OCI-LY7 (cell line): ENCODE results near the gene SERINC3. TPM values are rescaled to one million over a fixed set of nuclear protein-coding genes. Genes with fewer than 3 reads are reported as not detected.

Experiments
- BruUV-seq: library from RNA; stranded (reverse); fragments of 400-500 nt; replicated peaks from 2 replicates; lab custom pipeline; 2021; lab: Mats Ljungman, UMichigan
- CTCF ChIA-PET: fragments of 300-600 bp; sonication (Branson Sonifier 250); formaldehyde crosslinking; loops from one replicate; lab custom pipeline; 2022; ENCODE audit warnings: antibody characterized with exemption; ENCODE audit not compliant: unreplicated experiment; lab: Charles Lee
- POLR2A ChIA-PET: fragments of 300-600 bp; sonication (Branson Sonifier 250); formaldehyde crosslinking; loops from one replicate; lab custom pipeline; 2022; ENCODE audit warnings: antibody characterized with exemption; lab: Charles Lee
- DNase-seq: peaks from one replicate; pipeline ENCODE4 v3.0.0-alpha.2; 2015; ENCODE audit warnings: low spot score
- H2AFZ ChIP-seq: fragments of 200-600 bp; sonication (generic), shearing (Covaris generic); 2 replicates; pipeline ENCODE4 v1.6.1; 2014; ENCODE audit warnings: mild to moderate bottlenecking, antibody characterized with exemption, low read length, moderate library complexity
- H3K27ac ChIP-seq: fragments of 200-600 bp; sonication (generic); 2 replicates; pipeline ENCODE4 v1.5.1; 2014; ENCODE audit warnings: mixed run types, low read depth, mild to moderate bottlenecking, moderate library complexity, low read length, inconsistent platforms; ENCODE audit not compliant: poor library complexity, severe bottlenecking
- H3K36me3 ChIP-seq: fragments of 200-600 bp; sonication (generic); 2 replicates; pipeline ENCODE4 v1.6.1; 2014; ENCODE audit warnings: mild to moderate bottlenecking, antibody characterized with exemption, low read length, moderate library complexity, mixed read lengths; ENCODE audit not compliant: insufficient read depth
- H3K4me1 ChIP-seq: fragments of 200-600 bp; sonication (generic); 2 replicates; pipeline ENCODE4 v1.5.1; 2014; ENCODE audit warnings: mild to moderate bottlenecking, low read length; ENCODE audit not compliant: insufficient read depth, poor library complexity, severe bottlenecking
- H3K4me2 ChIP-seq: fragments of 200-600 bp; sonication (generic); 2 replicates; pipeline ENCODE4 v1.6.1; 2014; ENCODE audit warnings: mild to moderate bottlenecking, low read length
- H3K4me3 ChIP-seq: fragments of 200-600 bp; sonication (generic); 2 replicates; pipeline ENCODE4 v1.5.1; 2014; ENCODE audit warnings: mild to moderate bottlenecking, low read depth, low read length; ENCODE audit not compliant: poor library complexity, severe bottlenecking
- H3K79me2 ChIP-seq: fragments of 200-600 bp; sonication (generic); 2 replicates; pipeline ENCODE4 v1.6.1; 2016; ENCODE audit warnings: low read depth, mild to moderate bottlenecking, low read length, moderate library complexity, mixed read lengths; ENCODE audit not compliant: insufficient read depth
- H3K9me2 ChIP-seq: fragments of 200-600 bp; sonication (generic); 2 replicates; pipeline ENCODE4 v1.6.1; 2016; ENCODE audit warnings: mild to moderate bottlenecking, low read length, mixed read lengths; ENCODE audit not compliant: insufficient read depth
- H3K9me3 ChIP-seq: fragments of 200-600 bp; sonication (generic); 2 replicates; pipeline ENCODE4 v1.6.1; 2014; ENCODE audit warnings: mild to moderate bottlenecking, mixed run types, low read length, mixed read lengths
- H4K20me1 ChIP-seq: fragments of 200-600 bp; sonication (generic); 2 replicates; pipeline ENCODE4 v1.6.1; 2014; ENCODE audit warnings: mild to moderate bottlenecking, antibody characterized with exemption, low read length, moderate library complexity, mixed read lengths; ENCODE audit not compliant: insufficient read depth
- EZH2phosphoT487 ChIP-seq: fragments of 200-600 bp; sonication (generic); IDR thresholded peaks from 2 replicates; pipeline ENCODE4 v1.6.1; 2018; ENCODE audit warnings: low read depth, borderline replicate concordance, mild to moderate bottlenecking, mixed run types, antibody characterized with exemption, low read length, moderate library complexity, mixed read lengths
- intact Hi-C: fragments of 100-400 bp; cut with micrococcal nuclease; formaldehyde crosslinking; loops from one replicate; pipeline ENCODE4 v1.10.0; 2022; ENCODE audit not compliant: unreplicated experiment
- total RNA-seq, 2 experiments: library from RNA; depleted of rRNA in 1 of 2; stranded (reverse); fragments of >200 nt in 1 of 2; shearing (Covaris generic) in 1 of 2; gene quantifications; 2 replicates each; pipeline ENCODE4 v1.2.3, GENCODE V29; 2014 to 2022
- TF ChIP-seq, protein P1 (sequence below): fragments of 200-600 bp; sonication (generic); conservative IDR thresholded peaks from 2 replicates; pipeline ENCODE4 v1.5.1; 2014; ENCODE audit warnings: mild to moderate bottlenecking, antibody characterized with exemption, low read length, moderate library complexity, mixed read lengths

The SERINC3 gene
- total RNA-seq, 2 experiments from 2014 or later, result 24.4 to 55.4 TPM

DNA sequence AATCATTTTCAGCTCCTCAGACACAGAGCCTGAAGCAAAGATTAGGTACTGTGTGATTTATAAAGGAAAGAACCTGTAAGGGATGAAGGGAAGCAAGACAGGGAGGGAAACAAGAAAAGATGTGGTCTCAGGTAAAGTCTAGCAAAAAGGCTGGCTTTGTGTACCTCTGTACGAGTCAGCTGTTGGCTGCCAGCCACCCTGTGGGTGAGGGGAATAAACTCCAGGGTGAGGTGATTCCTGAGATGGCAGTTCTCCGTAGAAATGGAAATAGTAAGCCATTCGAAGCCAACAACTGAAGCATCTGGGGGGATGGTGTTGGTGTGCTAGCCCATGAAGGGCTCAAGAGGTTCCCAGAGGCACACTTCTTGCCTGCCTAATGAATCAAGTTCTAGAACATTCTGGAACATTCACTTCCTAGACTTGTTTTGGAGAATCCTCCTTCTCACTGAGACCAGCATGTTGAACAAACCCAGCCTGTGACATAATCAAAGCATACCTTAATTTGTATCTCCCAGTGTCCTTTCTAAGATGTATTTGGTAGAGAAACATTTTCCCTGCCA is 56.8 kb downstream of the SERINC3 start:
- Histone ChIP-seq H3K36me3 (no peaks in the 10 kb centered on the region), H3K9me3 (no peaks in the 10 kb centered on the region), H3K79me2 (no peaks in the 10 kb centered on the region), H3K4me3 (no peak overlapping the region), H3K9me2 (no peaks in the 10 kb centered on the region), H2AFZ (no peak overlapping the region), H3K27ac (no peak overlapping the region), H3K4me1 (no peaks in the 10 kb centered on the region), H4K20me1 (no peaks in the 10 kb centered on the region), H3K4me2 (no peak overlapping the region)
- intact Hi-C loops, result no loop called here
- no peak for TF ChIP-seq EZH2phosphoT487
- TF ChIP-seq, protein P1, sequence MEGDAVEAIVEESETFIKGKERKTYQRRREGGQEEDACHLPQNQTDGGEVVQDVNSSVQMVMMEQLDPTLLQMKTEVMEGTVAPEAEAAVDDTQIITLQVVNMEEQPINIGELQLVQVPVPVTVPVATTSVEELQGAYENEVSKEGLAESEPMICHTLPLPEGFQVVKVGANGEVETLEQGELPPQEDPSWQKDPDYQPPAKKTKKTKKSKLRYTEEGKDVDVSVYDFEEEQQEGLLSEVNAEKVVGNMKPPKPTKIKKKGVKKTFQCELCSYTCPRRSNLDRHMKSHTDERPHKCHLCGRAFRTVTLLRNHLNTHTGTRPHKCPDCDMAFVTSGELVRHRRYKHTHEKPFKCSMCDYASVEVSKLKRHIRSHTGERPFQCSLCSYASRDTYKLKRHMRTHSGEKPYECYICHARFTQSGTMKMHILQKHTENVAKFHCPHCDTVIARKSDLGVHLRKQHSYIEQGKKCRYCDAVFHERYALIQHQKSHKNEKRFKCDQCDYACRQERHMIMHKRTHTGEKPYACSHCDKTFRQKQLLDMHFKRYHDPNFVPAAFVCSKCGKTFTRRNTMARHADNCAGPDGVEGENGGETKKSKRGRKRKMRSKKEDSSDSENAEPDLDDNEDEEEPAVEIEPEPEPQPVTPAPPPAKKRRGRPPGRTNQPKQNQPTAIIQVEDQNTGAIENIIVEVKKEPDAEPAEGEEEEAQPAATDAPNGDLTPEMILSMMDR, result no peak
- DNase-seq, result no peak
- no TSS peak for BruUV-seq
- ChIA-PET POLR2A (no interaction called here), CTCF (interaction anchor here (0.6 kb wide), 1 partner anchor 155 kb away, joined by 3 read pairs; no protein-coding TSS in a partner anchor)

DNA sequence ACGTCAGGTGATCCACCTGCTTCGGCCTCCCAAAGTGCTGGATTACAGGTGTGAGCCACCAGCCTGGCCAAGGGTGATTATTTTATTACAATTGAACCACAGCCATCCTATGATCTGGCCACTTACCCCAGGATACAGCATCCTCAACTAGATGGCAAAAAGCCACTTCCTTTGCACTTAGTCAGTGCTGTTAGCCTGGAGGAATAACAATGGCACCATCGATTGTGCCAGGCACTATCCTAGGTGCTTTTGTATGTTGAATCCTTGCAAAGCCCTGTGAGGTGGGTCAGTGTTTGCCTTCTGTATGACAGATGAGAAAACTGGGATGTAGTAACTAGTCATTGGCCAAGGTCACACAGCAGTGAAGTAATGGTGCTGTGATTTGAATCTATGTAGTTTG is 57.4 kb downstream of the SERINC3 start:
- Histone ChIP-seq H4K20me1 (no peaks in the 10 kb centered on the region), H3K27ac (no peak overlapping the region), H3K4me3 (no peak overlapping the region), H3K4me1 (no peaks in the 10 kb centered on the region), H3K79me2 (no peaks in the 10 kb centered on the region), H3K36me3 (no peaks in the 10 kb centered on the region), H3K9me3 (no peaks in the 10 kb centered on the region), H3K9me2 (no peaks in the 10 kb centered on the region), H3K4me2 (no peak overlapping the region), H2AFZ (no peak overlapping the region)
- ChIA-PET POLR2A (no interaction called here), CTCF (interaction anchor here (0.6 kb wide), 1 partner anchor 154 kb away, joined by 3 read pairs; no protein-coding TSS in a partner anchor)
- no TSS peak for BruUV-seq
- TF ChIP-seq, protein P1, result no peak
- TF ChIP-seq EZH2phosphoT487, result no peak
- intact Hi-C loops, result no loop called here
- DNase-seq, result no peak

DNA sequence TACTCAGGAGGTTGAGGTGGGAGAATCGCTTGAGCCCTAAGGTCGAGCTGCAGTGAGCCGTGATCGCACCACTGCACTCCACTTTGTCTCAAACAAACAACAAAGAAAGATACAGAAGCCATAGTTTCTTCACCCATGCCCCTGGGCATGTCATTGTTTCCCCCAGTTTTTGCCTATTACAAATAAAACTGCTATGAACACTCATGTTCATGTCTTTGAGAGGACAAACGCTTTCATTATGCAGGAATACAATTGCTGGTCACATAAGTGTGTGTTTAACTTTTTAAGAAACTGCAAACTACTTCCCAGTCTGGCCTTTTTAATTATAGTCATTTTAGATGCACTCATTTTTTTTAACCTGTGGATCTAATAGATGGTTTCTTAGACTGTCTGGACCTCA is 58.4 kb downstream of the SERINC3 start:
- intact Hi-C loops, result no loop called here
- Histone ChIP-seq H3K79me2 (no peaks in the 10 kb centered on the region), H3K4me3 (no peak overlapping the region), H3K9me3 (no peaks in the 10 kb centered on the region), H3K36me3 (no peaks in the 10 kb centered on the region), H3K4me1 (no peaks in the 10 kb centered on the region), H2AFZ (no peak overlapping the region), H4K20me1 (no peaks in the 10 kb centered on the region), H3K27ac (no peak overlapping the region), H3K9me2 (no peaks in the 10 kb centered on the region), H3K4me2 (no peak overlapping the region)
- no peak for DNase-seq
- BruUV-seq, result no TSS peak
- ChIA-PET POLR2A (no interaction called here), CTCF (no interaction called here)
- TF ChIP-seq, protein P1, result no peak
- TF ChIP-seq EZH2phosphoT487, result no peak
